Right forelimb (tissue), 1 donor: ENCODE measurements around the gene ZKSCAN1.

Experiments used
- DNase-seq: peaks from one replicate; pipeline ENCODE4 v3.0.0-alpha.2; 2018

Gene ZKSCAN1

DNA sequence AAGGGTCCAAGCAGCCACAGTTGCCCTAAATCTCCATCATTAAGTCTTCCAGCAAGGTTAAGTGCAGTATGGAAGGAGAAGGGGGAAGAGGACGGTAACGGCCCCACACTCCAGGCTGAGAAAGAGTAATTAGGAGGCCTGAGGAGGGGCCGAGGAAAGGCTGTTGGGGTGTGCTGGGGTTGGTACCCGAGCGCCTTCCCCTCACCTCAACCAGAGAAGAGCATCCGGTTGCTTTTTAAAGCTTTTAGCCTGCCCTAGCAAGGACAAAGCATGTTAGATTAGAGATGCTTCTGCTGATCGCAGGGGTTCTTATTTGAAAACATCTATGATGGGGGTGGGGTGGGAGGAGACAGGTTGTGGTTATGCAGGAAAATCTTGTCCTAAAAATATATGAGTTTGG, 25.2 kb downstream of the ZKSCAN1 start:
- no peak for DNase-seq

DNA sequence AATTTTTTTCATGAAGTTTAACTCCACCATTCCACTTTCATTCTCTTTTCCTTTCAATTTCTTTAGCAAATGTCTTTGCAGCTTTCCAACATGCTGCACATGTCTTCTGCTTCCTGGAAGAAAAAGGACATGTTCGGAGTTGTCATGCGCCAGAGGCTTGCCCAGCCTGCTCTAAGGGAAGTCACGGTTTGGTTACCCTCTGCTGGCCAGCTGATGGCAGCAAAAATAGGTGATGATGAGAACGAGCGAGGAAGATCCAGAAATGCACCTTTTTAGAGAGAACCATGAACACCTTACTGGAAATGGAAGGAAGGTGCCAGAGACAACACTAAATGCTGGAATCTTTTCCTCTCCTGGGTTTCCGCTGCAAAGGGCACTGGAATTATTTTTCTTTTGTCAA, 29.3 kb downstream of the ZKSCAN1 start:
- no peak for DNase-seq

DNA sequence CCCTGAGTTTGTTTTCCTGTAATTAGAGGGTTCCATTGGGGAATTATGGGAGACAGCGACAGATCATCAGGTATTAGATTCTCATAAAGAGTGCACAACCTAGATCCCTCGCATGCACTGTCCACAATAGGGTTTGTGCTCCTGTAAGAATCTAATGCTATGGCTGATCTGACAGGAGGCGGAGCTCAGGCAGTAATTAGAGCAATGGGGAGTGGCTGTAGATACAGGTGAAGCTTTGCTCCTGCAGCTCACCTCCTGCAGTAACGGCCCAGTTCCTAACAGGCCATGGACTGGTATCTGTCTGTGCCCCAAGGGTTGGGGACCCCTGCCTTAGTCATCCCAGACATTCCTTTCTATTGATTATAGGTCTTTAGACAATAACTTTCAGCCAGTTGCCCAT, 33.3 kb downstream of the ZKSCAN1 start:
- DNase-seq, result no peak

DNA sequence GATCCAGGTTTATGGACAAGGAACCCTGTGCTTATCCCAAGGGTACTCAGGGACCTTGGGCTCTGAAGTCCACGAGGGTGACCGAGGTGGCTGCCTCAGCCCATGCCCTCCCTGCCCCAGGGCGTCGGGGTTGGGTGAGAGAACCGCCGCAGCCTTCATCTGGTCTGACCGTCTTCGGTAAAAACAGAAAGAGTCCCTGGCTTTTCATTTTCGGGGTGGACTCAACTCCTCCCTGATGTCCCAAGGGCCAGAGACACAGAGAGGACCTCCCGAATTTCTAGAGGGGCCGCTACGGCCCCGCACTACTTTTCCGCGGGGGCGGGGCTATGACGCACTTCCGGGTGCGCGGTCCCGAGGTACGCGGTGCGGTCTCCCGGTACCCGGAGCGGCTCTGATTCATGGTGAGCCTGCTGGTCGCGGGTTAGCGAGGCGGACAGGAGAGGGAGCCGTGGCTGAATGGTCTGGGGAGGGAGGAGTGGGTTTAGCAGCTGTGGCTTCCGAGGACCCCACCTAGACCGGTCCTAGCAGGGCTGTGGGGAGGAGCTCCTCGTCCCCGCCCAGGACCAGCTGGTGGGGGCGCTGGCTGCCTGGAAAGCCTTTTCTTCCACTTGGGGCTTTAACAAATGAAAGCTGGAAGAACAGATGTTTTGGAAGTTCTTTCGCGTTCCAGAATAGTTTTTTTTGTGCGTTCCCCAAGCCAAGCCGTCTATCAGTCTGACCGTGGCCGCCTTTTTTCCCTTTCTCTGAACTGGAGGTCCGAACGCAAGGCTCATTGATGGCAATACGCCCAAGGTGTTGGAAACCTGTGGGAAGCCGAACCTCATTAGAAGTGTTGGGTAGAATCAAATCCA, 34.3 kb downstream of the ZKSCAN1 start, which contains the start of gene ZSCAN21:
ZSCAN21 (plus strand) TSS at position 334 of the 851 bp plus-strand sequence. CDS start 7,233 bp downstream, outside the sequence.
- peak; percentile 95 for DNase-seq

DNA sequence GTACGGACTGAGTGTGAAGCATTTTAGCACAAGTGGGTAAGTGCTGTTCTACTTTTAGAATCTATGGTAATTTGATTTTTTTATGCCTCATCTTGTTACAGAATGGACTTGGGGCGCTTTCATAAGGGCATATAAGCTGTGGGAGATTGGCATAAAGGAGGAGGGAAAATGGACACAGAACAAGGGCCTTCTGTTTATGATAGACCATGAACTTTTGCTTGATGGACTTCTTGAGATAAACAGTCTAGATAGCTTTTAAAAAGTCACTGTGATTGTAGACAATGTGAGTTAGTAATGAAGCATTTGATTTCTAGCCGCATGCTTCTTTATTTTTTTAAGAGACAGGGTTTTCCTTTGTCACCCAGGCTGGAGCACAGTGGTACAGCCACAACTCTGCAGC, 36.2 kb downstream of the ZKSCAN1 start:
- no peak for DNase-seq

DNA sequence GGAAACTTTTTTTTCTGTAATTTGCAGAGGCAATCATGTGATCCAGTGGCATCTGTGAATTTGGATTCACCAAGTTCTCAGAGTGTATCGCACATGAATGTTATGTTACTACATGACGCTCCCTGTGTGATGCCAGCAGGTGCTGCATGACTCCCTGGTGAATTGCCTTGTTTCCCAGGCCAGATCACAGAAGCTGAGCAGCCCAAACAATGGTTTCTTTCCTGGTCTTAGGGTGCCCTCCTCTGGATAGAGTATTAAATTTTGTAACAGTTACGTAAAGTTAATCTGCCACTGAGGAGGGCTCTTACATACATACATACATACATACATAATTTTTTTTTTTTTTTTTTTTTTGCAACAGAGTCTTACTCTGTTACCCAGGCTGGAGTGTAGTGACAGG, 37.8 kb downstream of the ZKSCAN1 start:
- DNase-seq, result peak; percentile 57

DNA sequence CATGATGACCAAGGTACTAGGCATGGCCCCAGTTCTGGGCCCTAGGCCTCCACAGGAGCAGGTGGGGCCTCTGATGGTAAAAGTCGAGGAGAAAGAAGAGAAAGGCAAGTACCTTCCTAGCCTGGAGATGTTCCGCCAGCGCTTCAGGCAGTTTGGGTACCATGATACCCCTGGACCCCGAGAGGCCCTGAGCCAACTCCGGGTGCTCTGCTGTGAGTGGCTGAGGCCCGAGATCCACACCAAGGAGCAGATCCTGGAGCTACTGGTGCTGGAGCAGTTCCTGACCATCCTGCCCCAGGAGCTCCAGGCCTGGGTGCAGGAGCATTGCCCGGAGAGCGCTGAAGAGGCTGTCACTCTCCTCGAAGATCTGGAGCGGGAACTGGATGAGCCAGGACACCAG, 41.6 kb downstream of the ZKSCAN1 start:
- no peak for DNase-seq

DNA sequence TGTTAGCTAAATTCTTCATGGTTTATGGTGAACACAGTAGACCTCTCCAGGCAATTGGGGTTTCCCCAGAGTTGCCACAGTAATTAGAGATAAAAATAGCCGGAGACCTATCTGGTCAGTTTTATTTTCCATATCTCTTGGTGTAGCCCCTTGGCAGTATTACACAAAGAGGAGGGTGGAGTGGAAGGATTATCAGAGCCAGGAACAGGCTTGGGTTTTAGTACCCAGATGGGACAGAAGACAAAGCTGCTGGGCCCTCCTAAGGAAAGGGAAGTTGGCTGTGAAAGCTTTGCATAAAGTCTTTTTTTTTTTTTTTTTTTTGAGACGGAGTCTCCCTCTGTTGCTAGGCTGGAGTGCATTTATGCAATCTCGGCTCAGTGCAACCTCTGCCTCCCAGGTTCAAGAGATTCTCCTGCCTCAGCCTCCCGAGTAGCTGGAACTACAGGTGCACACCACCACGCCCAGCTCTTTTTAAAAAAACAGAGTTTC, 43.9 kb downstream of the ZKSCAN1 start:
- DNase-seq, result no peak

DNA sequence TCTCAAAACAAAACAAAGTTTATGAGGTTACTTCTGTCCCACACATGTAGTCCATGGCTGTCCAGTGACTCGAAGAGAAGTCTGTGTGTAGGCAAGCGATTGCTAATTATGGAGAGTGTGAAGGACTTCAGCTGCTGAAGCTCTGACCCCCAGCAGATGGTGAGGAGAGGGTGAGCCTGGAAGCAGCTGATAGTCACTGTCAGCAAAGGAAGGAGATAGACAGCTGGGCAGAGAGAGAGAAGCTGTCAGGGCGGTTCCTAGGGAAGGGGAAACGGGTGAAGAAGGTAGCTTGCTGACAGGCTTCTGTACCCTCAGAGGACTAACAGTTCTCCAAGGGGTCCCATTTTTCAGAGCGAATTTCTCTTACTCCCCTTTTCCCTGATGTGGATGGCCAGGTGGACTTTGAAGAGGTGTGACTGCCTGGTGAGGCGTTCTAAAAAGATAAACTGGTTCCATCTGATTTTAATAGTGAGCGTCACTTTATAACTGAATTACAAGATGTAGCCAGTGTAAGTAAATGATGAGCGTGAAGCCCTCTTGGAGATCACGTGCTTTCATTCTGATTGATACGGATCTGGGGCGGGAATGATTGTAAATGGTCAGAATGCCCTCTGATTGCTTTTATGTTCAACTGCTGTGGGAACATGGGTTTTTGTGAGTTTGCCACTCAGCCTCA, 46.3 kb downstream of the ZKSCAN1 start:
- DNase-seq, result no peak

DNA sequence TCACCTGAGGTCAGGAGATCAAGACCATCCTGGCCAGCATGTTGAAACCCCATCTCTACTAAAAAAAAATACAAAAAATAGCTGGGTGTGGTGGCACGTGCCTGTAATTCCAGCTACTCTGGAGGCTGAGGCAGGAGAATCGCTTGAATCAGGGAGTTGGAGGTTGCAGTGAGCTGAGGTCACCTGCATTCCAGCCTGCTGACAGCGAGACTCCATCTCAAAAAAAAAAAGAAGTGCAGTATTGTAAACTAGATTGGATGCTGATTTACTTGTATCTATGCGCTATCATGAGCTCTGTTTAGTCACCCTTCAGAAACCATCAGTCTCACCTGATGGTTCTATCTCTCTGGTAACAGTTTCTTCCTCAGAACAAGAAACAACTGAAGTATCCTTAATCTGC, 48.0 kb downstream of the ZKSCAN1 start:
- no peak for DNase-seq

DNA sequence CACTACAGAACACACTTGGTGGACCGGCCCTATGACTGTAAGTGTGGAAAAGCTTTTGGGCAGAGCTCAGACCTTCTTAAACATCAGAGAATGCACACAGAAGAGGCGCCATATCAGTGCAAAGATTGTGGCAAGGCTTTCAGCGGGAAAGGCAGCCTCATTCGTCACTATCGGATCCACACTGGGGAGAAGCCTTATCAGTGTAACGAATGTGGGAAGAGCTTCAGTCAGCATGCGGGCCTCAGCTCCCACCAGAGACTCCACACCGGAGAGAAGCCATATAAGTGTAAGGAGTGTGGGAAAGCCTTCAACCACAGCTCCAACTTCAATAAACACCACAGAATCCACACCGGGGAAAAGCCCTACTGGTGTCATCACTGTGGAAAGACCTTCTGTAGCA, 48.8 kb downstream of the ZKSCAN1 start:
- DNase-seq, result no peak

DNA sequence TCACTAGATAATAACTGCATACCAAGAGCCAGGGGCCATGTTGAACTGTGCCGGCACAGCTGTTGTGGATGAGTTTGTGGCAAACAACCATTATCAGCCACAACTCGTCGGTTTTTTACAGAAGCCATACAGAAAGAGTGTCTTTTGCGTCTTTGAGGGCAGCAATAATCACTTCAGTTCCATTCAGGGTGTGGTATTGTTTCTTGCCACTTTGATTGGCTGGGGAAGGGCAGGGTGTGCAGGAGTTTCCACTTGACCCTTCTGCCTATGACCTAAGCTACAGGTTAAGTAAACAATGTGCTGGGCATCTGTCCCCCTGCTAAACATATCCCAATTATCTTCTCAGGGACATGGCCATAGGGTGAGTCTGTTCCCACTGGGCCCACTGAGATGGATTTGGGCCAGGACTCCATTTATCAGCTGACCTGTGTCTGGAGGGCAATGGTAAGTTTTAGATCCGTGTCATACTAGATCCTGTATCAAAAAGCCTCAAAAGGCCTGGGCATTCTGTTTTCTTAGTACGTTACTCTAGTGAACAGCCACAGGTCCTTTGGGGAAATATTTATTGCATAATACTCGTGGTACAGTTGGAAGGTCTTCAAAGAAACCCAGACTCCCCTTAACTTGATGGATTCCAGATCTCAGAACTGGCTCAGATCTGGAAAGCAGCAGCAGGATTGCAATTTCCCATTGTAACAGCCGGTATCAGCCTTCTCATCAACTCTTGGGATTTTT, 50.2 kb downstream of the ZKSCAN1 start:
- DNase-seq, result no peak

DNA sequence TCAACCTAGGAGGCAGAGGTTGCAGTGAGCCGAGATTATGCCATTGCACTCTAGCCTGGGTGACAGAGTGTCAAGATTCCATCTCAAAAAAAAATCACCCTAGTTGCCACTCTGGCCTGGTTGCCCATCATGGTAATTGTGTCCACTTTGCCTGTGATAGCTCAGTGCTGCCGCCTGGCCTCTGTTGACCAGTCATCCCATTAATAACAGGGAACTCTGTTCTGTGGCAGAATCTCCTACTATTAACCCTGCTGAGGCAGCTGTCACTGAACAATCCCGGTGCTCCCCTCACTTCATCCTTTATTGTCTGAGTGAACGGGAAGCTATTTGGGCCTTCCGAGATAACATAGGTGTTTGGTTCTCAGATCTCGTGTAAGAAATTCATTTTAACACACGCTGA, 51.6 kb downstream of the ZKSCAN1 start:
- DNase-seq, result no peak

DNA sequence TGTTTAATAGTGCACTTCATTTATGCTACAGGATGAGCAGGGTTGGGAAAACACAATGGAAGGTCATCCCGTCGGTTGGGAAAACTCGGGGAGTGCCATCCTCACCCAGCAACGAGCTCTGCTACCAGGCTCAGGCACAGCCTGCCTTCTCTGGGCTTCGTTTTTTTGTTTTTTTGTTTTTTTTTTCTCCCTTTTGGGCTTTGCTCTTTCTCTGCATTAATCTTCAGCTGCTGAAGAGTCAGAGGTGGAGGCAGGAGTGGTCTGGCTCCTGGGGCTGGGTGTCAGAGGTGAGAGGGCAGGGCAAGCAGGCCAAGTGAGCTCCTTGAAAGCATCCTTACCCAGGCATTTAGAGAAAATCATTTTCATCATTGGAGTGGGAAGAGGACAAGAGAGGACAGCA, 54.6 kb downstream of the ZKSCAN1 start:
- DNase-seq, result no peak

DNA sequence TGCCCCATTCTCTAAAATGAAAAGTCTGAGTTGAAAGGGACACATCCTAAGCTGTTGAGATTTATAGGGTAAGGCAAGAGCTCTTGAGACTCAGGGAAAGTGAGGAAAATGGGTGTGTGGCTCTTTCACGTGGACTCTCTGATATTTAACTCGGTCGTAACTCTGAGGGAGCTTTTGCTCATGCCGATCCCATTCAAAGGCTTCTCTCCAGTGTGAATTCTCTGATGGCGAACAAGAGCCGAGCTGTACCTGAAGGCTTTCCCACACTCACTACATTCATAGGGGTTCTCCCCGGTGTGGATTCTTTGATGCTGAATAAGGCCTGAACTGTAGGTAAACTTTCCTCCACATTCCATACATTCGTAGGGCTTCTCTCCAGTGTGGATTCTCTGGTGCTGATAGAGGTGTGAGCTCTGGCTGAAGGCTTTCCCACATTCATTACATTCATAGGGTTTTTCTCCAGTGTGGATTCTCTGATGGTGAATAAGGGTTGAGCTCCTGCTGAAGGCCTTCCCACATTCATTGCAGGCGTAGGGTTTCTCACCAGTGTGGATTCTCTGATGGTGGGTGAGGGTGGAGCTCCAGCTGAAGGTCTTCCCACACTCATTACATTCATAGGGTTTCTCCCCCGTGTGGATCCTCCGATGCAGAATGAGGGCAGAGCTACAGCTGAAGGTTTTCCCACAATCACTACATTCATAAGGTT, 55.8 kb downstream of the ZKSCAN1 start:
- no peak for DNase-seq

DNA sequence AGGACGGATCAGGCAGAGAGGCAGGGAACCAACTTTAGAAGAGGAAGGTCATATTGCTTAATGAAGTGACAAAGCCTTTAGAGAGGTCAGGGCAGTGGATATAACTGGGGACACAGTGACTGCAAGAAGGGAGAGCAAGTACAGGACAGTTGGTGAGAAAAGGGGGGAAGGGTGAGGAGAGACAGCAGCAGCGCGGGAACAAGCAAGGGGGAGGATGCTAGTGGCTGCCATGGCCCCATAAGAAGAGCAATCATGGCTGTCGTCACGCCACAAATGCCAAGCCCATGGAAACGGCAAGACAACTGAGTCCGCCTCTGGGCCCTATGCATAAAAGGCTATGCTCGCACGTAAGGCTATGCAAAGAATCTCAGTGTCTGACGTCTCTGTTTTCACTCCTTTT, 57.1 kb downstream of the ZKSCAN1 start:
- DNase-seq, result no peak

DNA sequence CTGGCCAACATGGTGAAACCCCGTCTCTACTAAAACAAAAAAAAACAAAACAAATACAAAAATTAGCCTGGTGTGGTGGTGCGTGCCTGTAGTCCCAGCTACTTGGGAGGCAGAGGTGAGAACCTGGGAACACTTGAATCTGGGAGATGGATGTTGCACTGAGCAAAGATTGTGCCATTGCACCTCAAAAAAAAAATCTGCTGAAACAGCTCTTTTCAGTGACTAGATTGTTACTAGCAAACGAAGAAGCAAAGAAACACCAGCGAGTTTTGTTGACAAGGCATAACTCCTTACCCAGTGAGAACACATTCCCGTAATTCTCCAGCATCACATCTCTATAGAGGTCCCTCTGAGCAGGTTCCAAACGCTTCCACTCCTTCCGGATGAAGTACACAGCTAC, 59.4 kb downstream of the ZKSCAN1 start:
- DNase-seq, result no peak

DNA sequence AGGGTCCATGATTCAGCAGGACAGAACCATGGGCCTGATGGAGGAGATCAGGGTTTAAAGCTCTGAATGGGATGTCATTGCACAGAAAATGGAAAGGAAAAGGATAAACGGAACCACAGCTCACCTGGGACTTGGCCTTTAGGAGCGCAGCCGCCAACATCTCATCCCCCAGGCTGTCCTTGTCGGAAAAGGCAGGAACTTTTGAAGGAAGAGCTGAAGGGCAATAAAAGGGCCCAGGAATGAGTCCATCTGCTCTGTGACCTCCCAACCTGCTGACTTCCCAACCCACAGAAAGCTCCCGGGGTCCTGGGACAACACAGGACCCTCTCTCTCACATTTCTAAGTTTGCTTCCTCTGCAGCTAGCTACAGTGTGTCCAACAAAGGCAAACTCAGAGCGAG, 60.0 kb downstream of the ZKSCAN1 start:
- no peak for DNase-seq

DNA sequence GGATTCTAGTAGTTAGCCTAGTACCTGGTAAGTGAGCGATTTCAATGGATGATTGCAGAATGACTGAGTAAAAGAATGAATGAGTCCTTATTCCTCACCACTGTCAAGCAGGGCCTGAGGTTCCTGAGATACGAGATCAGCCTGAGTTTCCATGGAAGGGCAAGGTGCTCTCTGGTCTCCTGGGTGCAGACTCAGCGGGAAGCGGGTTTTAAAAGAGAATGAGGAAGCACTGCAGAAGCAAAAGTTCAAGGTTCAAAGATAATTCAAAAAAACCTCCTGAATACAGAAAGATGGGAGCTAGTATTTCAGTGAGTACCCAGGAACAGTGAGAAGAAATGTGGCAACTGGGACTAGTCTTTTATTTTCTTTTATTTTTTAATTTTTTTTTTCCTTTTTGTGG, 61.8 kb downstream of the ZKSCAN1 start:
- DNase-seq, result no peak

DNA sequence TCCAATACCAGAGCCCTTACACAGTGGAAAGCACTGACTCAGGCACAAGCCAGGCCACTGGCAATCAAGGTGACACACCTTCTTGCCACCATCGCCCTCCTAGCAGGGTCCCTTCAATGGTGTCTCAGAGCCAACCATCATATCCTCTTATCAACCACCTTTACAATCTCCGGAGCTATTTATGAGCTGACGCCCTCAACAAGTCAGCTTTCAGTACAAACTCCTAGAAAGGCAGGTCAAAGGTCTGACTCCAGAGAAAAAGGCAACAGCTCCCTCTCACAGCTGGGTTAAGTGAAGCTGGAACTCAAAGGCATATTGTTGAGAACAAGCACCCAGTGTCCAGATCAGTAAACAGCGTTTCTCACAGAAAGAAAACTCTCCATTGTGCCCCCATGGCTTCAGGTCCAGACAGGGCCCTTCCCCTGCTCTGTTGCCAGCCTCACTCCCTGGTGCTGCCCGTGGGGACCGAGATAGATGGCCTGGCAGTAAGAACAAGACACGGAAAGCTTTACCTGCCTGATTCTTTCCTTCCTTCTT, 63.7 kb downstream of the ZKSCAN1 start:
- DNase-seq, result no peak

DNA sequence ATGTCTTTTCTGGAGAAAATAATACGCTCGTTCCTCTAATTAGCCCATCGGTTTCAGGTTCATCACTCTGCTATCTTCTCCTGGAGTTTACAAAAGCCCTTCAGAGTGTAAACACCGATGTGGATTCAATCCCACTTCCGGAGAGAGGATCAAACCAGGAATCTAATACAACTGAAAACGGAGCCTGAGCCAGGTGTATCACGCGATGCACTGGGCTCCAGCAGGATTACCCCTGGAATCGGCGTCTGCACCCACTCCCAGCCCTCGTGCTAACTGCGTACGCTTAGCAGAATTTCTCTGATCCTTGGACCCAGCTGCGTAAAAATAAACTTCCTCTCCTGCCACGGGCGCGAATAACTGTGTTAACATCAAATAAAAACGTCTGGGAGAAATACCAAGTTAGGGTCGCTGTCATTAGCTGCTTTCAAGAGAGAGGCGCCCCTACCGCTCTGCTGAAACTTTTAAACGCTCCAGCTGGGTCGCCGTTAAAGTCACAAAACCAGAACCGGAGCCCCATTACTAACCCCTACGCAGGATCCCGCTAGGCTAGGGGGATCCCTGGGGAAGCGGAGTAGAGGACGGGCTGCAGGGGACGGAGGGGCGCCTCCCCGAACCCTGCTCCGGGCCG, 65.6 kb downstream of the ZKSCAN1 start:
- no peak for DNase-seq

DNA sequence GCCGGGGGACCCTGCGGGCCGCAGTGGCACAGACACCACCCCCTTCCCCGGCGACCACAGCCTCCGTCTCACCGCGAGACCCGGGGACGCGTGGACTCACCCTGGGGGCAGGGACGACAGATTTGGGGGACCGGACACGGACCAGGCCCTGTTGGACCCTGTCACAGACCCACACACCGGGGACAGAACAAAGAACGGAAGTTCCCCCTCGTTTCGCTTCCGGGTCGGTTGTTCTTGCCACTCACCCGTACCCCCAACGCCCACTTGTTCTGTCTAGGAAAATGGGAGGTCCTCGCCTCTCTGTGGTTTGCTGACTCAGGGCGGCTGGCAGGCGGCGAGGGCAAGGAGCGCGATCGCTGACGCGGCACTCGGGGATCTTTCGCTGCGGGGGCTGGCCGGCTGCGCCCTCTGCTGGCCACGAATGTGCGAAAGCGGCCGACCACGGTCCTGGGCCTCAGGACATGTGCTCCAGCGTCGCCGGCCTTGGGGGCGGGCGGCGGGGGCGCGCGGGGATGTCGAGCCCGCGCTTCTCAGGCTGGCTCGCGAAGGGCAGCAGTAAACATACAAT, 66.2 kb downstream of the ZKSCAN1 start, which contains the start of gene ZNF3:
ZNF3 (minus strand) TSS at position 189 of the 568 bp plus-strand sequence. CDS start 4,366 bp downstream, outside the sequence.
- peak; percentile 99 for DNase-seq
